ENCODE measurements around the gene TTBK1. TPM values are rescaled to one million over a fixed set of nuclear protein-coding genes. Genes with fewer than 3 reads are reported as not detected.

Gene TTBK1
- total RNA-seq, 1 experiment from 2014 or later, result 0.68 TPM

DNA sequence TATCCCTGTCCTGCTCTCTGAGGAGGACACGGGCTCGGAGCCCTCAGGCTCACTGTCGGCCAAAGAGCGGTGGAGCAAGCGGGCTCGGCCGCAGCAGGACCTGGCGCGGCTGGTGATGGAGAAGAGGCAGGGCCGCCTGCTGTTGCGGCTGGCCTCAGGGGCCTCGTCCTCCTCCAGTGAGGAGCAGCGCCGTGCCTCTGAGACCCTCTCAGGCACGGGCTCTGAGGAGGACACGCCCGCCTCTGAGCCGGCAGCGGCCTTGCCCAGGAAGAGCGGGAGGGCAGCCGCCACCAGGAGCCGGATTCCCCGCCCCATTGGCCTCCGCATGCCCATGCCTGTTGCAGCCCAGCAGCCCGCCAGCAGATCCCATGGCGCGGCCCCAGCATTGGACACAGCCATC lies 40.6 kb downstream of the TTBK1 start (continued):
- TF ChIP-seq PRDM15 (CRISPR knock-in tag; IDR thresholded peaks at IDR 0.05) (no peak), ZBTB43 (CRISPR knock-in tag; IDR thresholded peaks at IDR 0.05) (no peak), CREM (CRISPR knock-in tag; IDR thresholded peaks at IDR 0.05) (no peak), HMGXB4 (CRISPR knock-in tag; IDR thresholded peaks at IDR 0.05) (no peak), JUN (CRISPR knock-in tag; IDR thresholded peaks at IDR 0.05) (no peak), SMAD4 (CRISPR knock-in tag; IDR thresholded peaks at IDR 0.05) (no peak)
- TF ChIP-seq, protein P1, sequence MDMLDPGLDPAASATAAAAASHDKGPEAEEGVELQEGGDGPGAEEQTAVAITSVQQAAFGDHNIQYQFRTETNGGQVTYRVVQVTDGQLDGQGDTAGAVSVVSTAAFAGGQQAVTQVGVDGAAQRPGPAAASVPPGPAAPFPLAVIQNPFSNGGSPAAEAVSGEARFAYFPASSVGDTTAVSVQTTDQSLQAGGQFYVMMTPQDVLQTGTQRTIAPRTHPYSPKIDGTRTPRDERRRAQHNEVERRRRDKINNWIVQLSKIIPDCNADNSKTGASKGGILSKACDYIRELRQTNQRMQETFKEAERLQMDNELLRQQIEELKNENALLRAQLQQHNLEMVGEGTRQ (CRISPR knock-in tag; IDR thresholded peaks at IDR 0.05), result no peak
- TF ChIP-seq, protein P2, sequence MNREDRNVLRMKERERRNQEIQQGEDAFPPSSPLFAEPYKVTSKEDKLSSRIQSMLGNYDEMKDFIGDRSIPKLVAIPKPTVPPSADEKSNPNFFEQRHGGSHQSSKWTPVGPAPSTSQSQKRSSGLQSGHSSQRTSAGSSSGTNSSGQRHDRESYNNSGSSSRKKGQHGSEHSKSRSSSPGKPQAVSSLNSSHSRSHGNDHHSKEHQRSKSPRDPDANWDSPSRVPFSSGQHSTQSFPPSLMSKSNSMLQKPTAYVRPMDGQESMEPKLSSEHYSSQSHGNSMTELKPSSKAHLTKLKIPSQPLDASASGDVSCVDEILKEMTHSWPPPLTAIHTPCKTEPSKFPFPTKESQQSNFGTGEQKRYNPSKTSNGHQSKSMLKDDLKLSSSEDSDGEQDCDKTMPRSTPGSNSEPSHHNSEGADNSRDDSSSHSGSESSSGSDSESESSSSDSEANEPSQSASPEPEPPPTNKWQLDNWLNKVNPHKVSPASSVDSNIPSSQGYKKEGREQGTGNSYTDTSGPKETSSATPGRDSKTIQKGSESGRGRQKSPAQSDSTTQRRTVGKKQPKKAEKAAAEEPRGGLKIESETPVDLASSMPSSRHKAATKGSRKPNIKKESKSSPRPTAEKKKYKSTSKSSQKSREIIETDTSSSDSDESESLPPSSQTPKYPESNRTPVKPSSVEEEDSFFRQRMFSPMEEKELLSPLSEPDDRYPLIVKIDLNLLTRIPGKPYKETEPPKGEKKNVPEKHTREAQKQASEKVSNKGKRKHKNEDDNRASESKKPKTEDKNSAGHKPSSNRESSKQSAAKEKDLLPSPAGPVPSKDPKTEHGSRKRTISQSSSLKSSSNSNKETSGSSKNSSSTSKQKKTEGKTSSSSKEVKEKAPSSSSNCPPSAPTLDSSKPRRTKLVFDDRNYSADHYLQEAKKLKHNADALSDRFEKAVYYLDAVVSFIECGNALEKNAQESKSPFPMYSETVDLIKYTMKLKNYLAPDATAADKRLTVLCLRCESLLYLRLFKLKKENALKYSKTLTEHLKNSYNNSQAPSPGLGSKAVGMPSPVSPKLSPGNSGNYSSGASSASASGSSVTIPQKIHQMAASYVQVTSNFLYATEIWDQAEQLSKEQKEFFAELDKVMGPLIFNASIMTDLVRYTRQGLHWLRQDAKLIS (CRISPR knock-in tag; IDR thresholded peaks at IDR 0.05; ENCODE audit: borderline replicate concordance), result no peak

DNA sequence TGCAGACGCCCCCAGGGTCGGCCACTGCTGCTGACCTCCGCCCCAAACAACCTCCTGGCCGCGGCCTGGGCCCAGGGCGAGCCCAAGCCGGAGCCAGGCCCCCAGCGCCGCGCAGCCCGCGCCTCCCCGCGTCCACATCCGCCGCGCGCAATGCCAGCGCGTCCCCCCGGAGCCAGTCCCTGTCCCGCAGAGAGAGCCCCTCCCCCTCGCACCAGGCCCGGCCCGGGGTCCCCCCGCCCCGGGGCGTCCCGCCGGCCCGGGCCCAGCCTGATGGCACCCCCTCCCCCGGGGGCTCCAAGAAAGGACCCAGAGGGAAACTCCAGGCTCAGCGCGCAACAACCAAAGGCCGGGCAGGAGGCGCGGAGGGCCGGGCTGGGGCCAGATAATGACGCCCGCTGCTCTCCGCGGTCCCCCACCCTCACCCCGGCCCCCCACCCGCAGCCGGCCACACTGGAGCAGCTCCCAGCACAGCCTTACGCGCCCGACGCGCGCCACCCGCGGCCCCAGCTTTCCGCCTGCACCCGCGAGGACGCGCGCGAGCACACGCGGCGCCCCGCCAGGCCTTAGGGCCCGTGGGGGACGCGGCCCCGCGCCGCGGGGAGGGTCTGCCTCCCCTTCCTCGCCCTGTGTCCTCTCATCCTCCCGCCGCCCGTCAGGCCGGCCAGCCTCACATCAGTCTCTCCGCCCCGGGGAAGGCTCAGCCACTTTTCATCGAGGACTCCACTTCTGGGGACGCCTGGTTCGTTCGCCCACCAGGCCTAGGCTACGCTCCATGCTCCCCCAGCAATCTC lies 41.9 kb downstream of the TTBK1 start:
- H3K27ac Mint-ChIP-seq, result no peak overlapping the region
- H3K4me3 Mint-ChIP-seq, result peak overlapping the region; percentile 58
- H3K9me3 Mint-ChIP-seq, result no peaks in the 10 kb centered on the region
- DNase-seq (ENCODE audit: low spot score) (no peak), ATAC-seq (peak; percentile 61)
- peaks cover 25% of the 10 kb centered on the region for H3K27me3 Mint-ChIP-seq (ENCODE audit: low read depth)
- TF ChIP-seq IRF1 (CRISPR knock-in tag; IDR thresholded peaks at IDR 0.05), result no peak
- 0 out of 2 replicates have a peak, but pooled peaks have one; percentile 5 for TF ChIP-seq ZNF423 (CRISPR knock-in tag; IDR thresholded peaks at IDR 0.05)
- H3K36me3 Mint-ChIP-seq, result no peaks in the 10 kb centered on the region
- CTCF ChIA-PET, result interaction anchor here (0.6 to 1.1 kb wide), 3 partner anchors 23 to 705 kb away, joined by 3 to 4 read pairs (median 4); partner anchors contain the start of genes CRIP3 and DNPH1
- POLR2A ChIA-PET, result no interaction called here
- H3K4me1 Mint-ChIP-seq, result peaks cover 7% of the 10 kb centered on the region

All from WTC11 (cell line).